ENCODE data around the gene LSM7. TPM values are rescaled to one million over a fixed set of nuclear protein-coding genes. Genes with fewer than 3 reads are reported as not detected.
A peak's percentile ranks its signal among the peaks of the same experiment; 100 is the strongest.

The LSM7 gene
- total RNA-seq, 1 experiment from 2014 or later, result 97.3 TPM

DNA sequence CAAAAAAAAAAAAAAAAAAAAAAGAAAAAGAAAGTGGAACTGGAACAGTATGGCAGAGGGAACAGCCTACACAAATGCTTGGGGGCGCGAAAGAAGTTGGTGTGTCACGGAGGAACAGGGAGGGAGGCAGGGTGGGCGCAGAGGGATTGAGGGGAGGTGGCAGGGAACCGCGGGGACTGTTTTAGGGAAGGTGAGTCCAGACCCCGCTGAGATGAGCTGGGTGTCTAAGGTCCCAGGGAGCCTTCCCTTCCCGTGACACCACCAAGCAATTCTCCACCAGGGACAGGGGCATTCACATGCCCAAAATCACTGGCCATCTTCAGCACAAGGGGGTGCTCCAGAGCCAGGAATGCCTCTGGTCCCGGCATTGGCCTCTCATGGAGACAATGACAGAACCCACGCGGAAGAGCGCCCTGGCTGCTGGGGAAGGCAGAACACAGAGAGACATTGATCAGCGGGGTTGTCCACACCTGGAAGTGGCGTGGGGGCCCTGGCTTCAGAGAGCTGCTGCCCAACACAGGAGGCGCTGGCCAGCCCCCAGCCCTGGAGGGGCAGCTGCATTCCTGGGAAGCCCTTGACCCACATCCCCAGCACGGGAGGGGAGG lies 53.4 kb downstream of the LSM7 start:
- H3K36me3 ChIP-seq (ENCODE audit: control insufficient read depth, insufficient read depth, low read length), result peaks cover under 1% of the 10 kb centered on the region; the same call in 1 of the 2 replicates
- H3K4me1 ChIP-seq (ENCODE audit: control insufficient read depth, insufficient read depth, low read length), result peaks cover 4% of the 10 kb centered on the region; the same call in 1 of the 2 replicates
- ChIA-PET POLR2A (no interaction called here), CTCF (interaction anchor here (0.6 kb wide), 1 partner anchor 1244 kb away, joined by 5 read pairs; no protein-coding TSS in a partner anchor)
- DNase-seq (ENCODE audit: low read depth, low spot score) (no peak), ATAC-seq (peak; percentile 25)
- TF ChIP-seq, protein P1, sequence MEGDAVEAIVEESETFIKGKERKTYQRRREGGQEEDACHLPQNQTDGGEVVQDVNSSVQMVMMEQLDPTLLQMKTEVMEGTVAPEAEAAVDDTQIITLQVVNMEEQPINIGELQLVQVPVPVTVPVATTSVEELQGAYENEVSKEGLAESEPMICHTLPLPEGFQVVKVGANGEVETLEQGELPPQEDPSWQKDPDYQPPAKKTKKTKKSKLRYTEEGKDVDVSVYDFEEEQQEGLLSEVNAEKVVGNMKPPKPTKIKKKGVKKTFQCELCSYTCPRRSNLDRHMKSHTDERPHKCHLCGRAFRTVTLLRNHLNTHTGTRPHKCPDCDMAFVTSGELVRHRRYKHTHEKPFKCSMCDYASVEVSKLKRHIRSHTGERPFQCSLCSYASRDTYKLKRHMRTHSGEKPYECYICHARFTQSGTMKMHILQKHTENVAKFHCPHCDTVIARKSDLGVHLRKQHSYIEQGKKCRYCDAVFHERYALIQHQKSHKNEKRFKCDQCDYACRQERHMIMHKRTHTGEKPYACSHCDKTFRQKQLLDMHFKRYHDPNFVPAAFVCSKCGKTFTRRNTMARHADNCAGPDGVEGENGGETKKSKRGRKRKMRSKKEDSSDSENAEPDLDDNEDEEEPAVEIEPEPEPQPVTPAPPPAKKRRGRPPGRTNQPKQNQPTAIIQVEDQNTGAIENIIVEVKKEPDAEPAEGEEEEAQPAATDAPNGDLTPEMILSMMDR (IDR thresholded peaks at IDR 0.05), result no peak; the same call in 1 of the 2 replicates
- TF ChIP-seq POLR2AphosphoS5 (IDR thresholded peaks at IDR 0.05; ENCODE audit: low read depth, low read length), result peak; percentile 26; the same call in 1 of the 2 replicates
- no peak for TF ChIP-seq TCF7L2 (IDR thresholded peaks at IDR 0.05; ENCODE audit: low read depth, low read length)
- TF ChIP-seq, protein P2, sequence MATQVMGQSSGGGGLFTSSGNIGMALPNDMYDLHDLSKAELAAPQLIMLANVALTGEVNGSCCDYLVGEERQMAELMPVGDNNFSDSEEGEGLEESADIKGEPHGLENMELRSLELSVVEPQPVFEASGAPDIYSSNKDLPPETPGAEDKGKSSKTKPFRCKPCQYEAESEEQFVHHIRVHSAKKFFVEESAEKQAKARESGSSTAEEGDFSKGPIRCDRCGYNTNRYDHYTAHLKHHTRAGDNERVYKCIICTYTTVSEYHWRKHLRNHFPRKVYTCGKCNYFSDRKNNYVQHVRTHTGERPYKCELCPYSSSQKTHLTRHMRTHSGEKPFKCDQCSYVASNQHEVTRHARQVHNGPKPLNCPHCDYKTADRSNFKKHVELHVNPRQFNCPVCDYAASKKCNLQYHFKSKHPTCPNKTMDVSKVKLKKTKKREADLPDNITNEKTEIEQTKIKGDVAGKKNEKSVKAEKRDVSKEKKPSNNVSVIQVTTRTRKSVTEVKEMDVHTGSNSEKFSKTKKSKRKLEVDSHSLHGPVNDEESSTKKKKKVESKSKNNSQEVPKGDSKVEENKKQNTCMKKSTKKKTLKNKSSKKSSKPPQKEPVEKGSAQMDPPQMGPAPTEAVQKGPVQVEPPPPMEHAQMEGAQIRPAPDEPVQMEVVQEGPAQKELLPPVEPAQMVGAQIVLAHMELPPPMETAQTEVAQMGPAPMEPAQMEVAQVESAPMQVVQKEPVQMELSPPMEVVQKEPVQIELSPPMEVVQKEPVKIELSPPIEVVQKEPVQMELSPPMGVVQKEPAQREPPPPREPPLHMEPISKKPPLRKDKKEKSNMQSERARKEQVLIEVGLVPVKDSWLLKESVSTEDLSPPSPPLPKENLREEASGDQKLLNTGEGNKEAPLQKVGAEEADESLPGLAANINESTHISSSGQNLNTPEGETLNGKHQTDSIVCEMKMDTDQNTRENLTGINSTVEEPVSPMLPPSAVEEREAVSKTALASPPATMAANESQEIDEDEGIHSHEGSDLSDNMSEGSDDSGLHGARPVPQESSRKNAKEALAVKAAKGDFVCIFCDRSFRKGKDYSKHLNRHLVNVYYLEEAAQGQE (IDR thresholded peaks at IDR 0.05; ENCODE audit: insufficient read depth in 1 of 2, low read depth in 2 of 2, low read length in 1 of 2), result no peak
- TF ChIP-seq SIN3A (IDR thresholded peaks at IDR 0.05; ENCODE audit: borderline replicate concordance, insufficient read depth, low read depth, low read length), result no peak
- H3K9me3 ChIP-seq (ENCODE audit: control insufficient read depth, insufficient read depth, low read depth, low read length), result no peaks in the 10 kb centered on the region
- no TSS peak for BruUV-seq (replicated peaks)
- H3K27me3 ChIP-seq (ENCODE audit: control insufficient read depth, insufficient read depth, low read length), result no peaks in the 10 kb centered on the region
- intact Hi-C loops (cut with micrococcal nuclease; ENCODE audit: unreplicated experiment), result no loop called here
- no peak overlapping the region for H3K27ac ChIP-seq (ENCODE audit: low read length)
- no peak overlapping the region for H3K4me3 ChIP-seq (ENCODE audit: low read depth in 2 of 2, low read length in 2 of 2)
- in situ Hi-C loops (cut with HindIII; ENCODE audit: low pct_unique_long_range_greater_than_20kb, low sequenced_read_pairs), result no loop called here

DNA sequence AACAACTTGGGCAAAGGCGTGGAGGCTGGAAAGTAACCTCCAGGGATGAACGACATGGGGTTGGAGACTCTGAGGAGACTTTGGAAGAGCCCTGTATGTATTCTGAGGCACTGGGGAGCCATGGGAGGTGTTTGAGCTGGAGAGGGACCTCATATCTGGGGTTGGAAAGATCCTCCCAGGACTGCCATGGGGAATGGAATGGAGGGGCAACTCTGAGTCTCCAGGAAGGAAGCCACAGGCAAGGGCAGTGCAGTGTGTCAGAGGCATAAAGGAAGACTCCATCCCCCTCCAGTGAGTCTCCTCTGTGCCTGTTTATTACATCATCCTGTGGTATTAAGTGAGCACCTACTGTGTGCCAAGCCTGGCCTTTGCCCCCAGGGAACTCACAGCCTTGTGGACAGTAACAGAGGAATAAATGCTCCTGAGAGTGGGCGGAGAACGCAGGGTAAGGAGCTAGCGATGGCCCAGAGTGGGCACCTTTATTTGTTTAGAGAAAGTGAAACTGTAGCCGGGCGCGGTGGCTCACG lies 54.1 kb downstream of the LSM7 start:
- H3K36me3 ChIP-seq (ENCODE audit: control insufficient read depth, insufficient read depth, low read length), result peaks cover 7% of the 10 kb centered on the region; the same call in 1 of the 2 replicates
- CTCF ChIA-PET, result interaction anchor here (0.6 kb wide), 1 partner anchor 1244 kb away, joined by 5 read pairs; no protein-coding TSS in a partner anchor

More for the DNA sequence above, 54.1 kb downstream of the LSM7 start:
- no peak for TF ChIP-seq SIN3A (IDR thresholded peaks at IDR 0.05; ENCODE audit: borderline replicate concordance, insufficient read depth, low read depth, low read length)
- BruUV-seq (replicated peaks), result no TSS peak
- Histone ChIP-seq H3K27ac (ENCODE audit: low read length) (peak overlapping the region; percentile 72), H3K4me3 (ENCODE audit: low read depth in 2 of 2, low read length in 2 of 2) (peak overlapping the region; percentile 71 to 89), H3K4me1 (ENCODE audit: control insufficient read depth, insufficient read depth, low read length) (peaks cover 4% of the 10 kb centered on the region; the same call in 1 of the 2 replicates), H3K27me3 (ENCODE audit: control insufficient read depth, insufficient read depth, low read length) (no peaks in the 10 kb centered on the region), H3K9me3 (ENCODE audit: control insufficient read depth, insufficient read depth, low read depth, low read length) (no peaks in the 10 kb centered on the region)
- intact Hi-C loops (cut with micrococcal nuclease; ENCODE audit: unreplicated experiment), result no loop called here
- POLR2A ChIA-PET, result no interaction called here
- ATAC-seq (no peak), DNase-seq (ENCODE audit: low read depth, low spot score) (no peak)
- in situ Hi-C loops (cut with HindIII; ENCODE audit: low pct_unique_long_range_greater_than_20kb, low sequenced_read_pairs), result no loop called here

Data from Panc1 (cell line).